MCF 10A (cell line): ENCODE results near the gene RALGPS1. TPM values are rescaled to one million over a fixed set of nuclear protein-coding genes. Genes with fewer than 3 reads are reported as not detected.
A peak's percentile ranks its signal among the peaks of the same experiment; 100 is the strongest.

Experiments
- BruUV-seq: library from RNA; stranded (reverse); fragments of 400-500 nt; replicated peaks from 2 replicates; lab custom pipeline; 2021; lab: Mats Ljungman, UMichigan
- CTCF ChIA-PET: fragments of 300-600 bp; sonication (Branson Sonifier 250); formaldehyde crosslinking; extraction: SDS; loops from one replicate; lab custom pipeline; 2021; ENCODE audit warnings: antibody characterized with exemption, inconsistent platforms; lab: Yijun Ruan, JAX
- POLR2A ChIA-PET: fragments of 300-600, 350-650 bp; sonication (Branson Sonifier 250); formaldehyde crosslinking; extraction: SDS; loops from one replicate; lab custom pipeline; 2020; ENCODE audit warnings: antibody characterized with exemption, inconsistent platforms; lab: Yijun Ruan, JAX
- DNase-seq: peaks from one replicate; pipeline ENCODE4 v3.0.0-alpha.2; 2018; ENCODE audit not compliant: unreplicated experiment
- H3K27ac Mint-ChIP-seq: one replicate; pipeline ENCODE4 v1.8.0; 2022; ENCODE audit warnings: mild to moderate bottlenecking, low read depth, mixed read lengths; ENCODE audit not compliant: unreplicated experiment
- H3K27me3 Mint-ChIP-seq: one replicate; pipeline ENCODE4 v1.8.0; 2022; ENCODE audit warnings: mixed read lengths; ENCODE audit not compliant: insufficient read depth, unreplicated experiment
- H3K36me3 Mint-ChIP-seq: one replicate; pipeline ENCODE4 v1.8.0; 2022; ENCODE audit warnings: mild to moderate bottlenecking, moderate library complexity, mixed read lengths; ENCODE audit not compliant: insufficient read depth, unreplicated experiment
- H3K4me1 Mint-ChIP-seq: one replicate; pipeline ENCODE4 v1.8.0; 2022; ENCODE audit warnings: mixed read lengths; ENCODE audit not compliant: insufficient read depth, unreplicated experiment
- H3K4me3 Mint-ChIP-seq: one replicate; pipeline ENCODE4 v1.8.0; 2022; ENCODE audit warnings: mild to moderate bottlenecking, moderate library complexity, mixed read lengths; ENCODE audit not compliant: unreplicated experiment
- H3K9me3 Mint-ChIP-seq: one replicate; pipeline ENCODE4 v1.8.0; 2022; ENCODE audit warnings: mixed read lengths; ENCODE audit not compliant: unreplicated experiment
- intact Hi-C: fragments of 100-400 bp; cut with micrococcal nuclease; formaldehyde crosslinking; loops from 2 replicates; pipeline ENCODE4 v1.14.1; 2022
- total RNA-seq: library from RNA; stranded (reverse); gene quantifications from 2 replicates; pipeline ENCODE4 v1.2.3, GENCODE V29; 2022
- TF ChIP-seq, protein P1 (sequence below): fragments of 200-600 bp; IDR thresholded peaks from one replicate; pipeline ENCODE4 v1.8.0; 2022; ENCODE audit warnings: antibody characterized with exemption, mild to moderate bottlenecking; ENCODE audit not compliant: unreplicated experiment

The RALGPS1 gene
- total RNA-seq, 1 experiment from 2014 or later = 2.4 TPM

DNA sequence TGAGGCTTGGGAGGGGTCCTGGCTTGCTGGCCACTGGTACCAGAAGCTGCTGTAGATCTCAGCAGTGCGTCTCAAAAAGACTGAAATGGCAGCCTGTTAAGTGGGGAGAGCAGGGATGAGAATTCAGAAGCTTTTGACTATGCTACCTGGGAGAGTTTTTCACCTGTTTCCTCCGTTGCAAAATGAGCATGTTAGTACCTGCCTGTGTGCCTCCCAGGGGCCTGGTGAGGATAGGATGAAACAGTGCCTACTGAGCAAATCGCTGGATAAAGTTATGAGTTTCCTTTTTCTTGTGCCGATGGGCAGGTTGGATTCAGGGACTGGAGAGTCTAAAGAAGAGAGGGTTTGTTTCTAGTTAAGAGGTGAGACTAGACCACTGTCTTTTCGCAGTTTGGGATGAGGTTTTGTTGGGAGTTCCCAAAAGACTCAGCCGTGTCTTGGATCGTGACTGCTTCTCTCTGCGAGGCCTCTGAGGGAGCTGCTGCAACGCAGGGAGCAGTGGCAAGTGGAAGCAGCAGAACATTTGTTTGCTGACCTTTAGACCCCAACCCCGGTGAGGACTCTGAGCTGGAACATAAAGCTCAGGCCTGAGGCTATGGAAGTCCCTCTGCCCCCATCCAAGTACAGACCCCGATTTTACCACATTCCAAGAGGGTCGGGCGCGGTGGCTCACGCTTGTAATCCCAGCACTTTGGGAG is 1.4 kb downstream of the RALGPS1 start:
- ChIA-PET CTCF (interaction anchor here (0.6 kb wide), 1 partner anchor 620 kb away, joined by 5 read pairs; no protein-coding TSS in a partner anchor), POLR2A (no interaction called here)
- intact Hi-C loops = no loop called here
- H3K9me3 Mint-ChIP-seq = peaks cover 7% of the 10 kb centered on the region
- no peak overlapping the region for H3K27ac Mint-ChIP-seq
- peak overlapping the region; percentile 60 for H3K4me3 Mint-ChIP-seq
- peak; percentile 37 for DNase-seq
- H3K27me3 Mint-ChIP-seq = no peaks in the 10 kb centered on the region
- peaks cover 5% of the 10 kb centered on the region for H3K4me1 Mint-ChIP-seq
- H3K36me3 Mint-ChIP-seq = peaks cover 5% of the 10 kb centered on the region
- BruUV-seq = no TSS peak
- TF ChIP-seq, protein P1, sequence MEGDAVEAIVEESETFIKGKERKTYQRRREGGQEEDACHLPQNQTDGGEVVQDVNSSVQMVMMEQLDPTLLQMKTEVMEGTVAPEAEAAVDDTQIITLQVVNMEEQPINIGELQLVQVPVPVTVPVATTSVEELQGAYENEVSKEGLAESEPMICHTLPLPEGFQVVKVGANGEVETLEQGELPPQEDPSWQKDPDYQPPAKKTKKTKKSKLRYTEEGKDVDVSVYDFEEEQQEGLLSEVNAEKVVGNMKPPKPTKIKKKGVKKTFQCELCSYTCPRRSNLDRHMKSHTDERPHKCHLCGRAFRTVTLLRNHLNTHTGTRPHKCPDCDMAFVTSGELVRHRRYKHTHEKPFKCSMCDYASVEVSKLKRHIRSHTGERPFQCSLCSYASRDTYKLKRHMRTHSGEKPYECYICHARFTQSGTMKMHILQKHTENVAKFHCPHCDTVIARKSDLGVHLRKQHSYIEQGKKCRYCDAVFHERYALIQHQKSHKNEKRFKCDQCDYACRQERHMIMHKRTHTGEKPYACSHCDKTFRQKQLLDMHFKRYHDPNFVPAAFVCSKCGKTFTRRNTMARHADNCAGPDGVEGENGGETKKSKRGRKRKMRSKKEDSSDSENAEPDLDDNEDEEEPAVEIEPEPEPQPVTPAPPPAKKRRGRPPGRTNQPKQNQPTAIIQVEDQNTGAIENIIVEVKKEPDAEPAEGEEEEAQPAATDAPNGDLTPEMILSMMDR = no peak

DNA sequence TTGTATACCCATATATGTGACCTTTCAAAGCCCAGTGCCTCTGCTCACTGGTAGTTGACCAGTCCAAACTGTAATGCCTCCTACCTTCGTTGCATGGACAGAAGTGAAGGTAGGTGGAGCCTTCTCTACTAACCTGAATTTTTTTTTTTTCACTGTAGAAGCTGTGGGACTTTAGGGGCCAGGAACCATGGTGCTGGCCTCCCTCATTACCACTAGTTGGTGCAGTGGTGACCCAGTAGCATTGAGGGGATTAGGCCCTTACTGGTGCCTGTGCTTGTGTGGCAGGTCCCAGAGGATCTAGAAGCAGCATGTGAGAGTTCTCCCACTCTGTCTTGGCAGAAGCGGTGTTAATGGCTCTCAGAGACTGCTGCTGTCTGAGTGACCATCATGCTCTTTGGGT is 2.3 kb downstream of the RALGPS1 start:
- TF ChIP-seq, protein P1 = no peak

DNA sequence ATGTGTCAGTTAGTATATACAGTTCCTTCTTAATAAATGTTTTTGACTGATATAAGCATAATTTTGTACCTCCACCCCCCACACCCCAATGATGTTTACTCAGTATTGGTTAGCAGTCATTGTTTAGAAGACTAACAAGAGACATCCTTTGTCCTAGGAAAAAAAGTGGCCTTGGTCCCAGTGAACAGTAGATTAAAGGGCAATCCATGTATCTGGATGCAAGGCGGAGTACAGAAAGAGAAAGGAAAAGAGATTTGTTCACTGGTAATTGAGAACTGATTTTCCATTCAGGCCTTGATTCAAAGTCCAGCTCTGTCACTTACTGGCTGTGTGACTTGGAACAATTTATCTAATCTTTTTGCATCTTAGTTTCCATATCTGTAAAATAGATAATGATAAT is 4.6 kb downstream of the RALGPS1 start:
- H3K27me3 Mint-ChIP-seq = no peaks in the 10 kb centered on the region
- no TSS peak for BruUV-seq
- peaks cover 5% of the 10 kb centered on the region for H3K36me3 Mint-ChIP-seq
- H3K4me3 Mint-ChIP-seq = no peak overlapping the region
- ChIA-PET POLR2A (no interaction called here), CTCF (interaction anchor here (0.7 kb wide), 1 partner anchor 279 kb away, joined by 4 read pairs; no protein-coding TSS in a partner anchor)
- TF ChIP-seq, protein P1 = no peak
- intact Hi-C loops = no loop called here
- DNase-seq = no peak
- peaks cover 5% of the 10 kb centered on the region for H3K4me1 Mint-ChIP-seq
- H3K9me3 Mint-ChIP-seq = no peaks in the 10 kb centered on the region
- no peak overlapping the region for H3K27ac Mint-ChIP-seq

More for the DNA sequence above, 2.3 kb downstream of the RALGPS1 start:
- intact Hi-C loops = no loop called here
- H3K9me3 Mint-ChIP-seq = peaks cover 5% of the 10 kb centered on the region
- ChIA-PET CTCF (no interaction called here), POLR2A (interaction anchor here (1.6 kb wide), 1 partner anchor 10 kb away, joined by 4 read pairs; no protein-coding TSS in a partner anchor)
- no peak overlapping the region for H3K27ac Mint-ChIP-seq
- H3K27me3 Mint-ChIP-seq = no peaks in the 10 kb centered on the region
- H3K36me3 Mint-ChIP-seq = peaks cover 5% of the 10 kb centered on the region
- H3K4me1 Mint-ChIP-seq = peaks cover 5% of the 10 kb centered on the region
- BruUV-seq = no TSS peak
- no peak for DNase-seq
- H3K4me3 Mint-ChIP-seq = no peak overlapping the region

DNA sequence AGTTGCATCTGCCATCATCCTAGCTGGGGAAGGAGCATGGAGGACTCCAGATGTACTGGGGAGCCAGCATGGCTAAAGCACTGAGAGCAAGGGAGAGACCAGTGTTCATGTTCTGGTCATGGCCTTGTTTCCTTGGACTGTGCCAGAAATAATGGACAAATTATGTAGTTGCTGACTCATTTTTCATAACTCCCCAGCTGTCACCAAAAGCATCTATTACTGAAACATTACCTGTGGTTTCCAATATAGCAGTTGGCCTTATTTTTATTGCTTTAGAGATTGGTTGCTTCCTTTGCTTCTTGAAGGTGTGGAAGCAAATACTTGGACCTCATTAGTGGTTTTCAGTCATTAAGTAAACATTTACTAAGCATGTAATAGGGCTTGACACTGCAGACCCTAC is 11.3 kb downstream of the RALGPS1 start:
- Mint-ChIP-seq H3K36me3 (no peaks in the 10 kb centered on the region), H3K4me1 (no peaks in the 10 kb centered on the region), H3K9me3 (no peaks in the 10 kb centered on the region), H3K27ac (no peak overlapping the region), H3K4me3 (no peak overlapping the region), H3K27me3 (no peaks in the 10 kb centered on the region)
- POLR2A ChIA-PET = interaction anchor here (1.4 kb wide), 1 partner anchor 9 kb away, joined by 4 read pairs; no protein-coding TSS in a partner anchor
- BruUV-seq = no TSS peak
- intact Hi-C loops = no loop called here
- TF ChIP-seq, protein P1 = no peak
- CTCF ChIA-PET = interaction anchor here (3.2 kb wide), 1 partner anchor 15 kb away, joined by 10 read pairs; no protein-coding TSS in a partner anchor
- no peak for DNase-seq
